GF-D8 (cell line): Measurements from ENCODE around the gene TMIGD1.
"Not testable (repeated sequence)": the region's sequence is repeated elsewhere in the genome, so short reads cannot be mapped to it uniquely, and the experiment has no call there.

Experiments
- DNase-seq: peaks from one replicate; lab custom pipeline; 2025; lab: John Stamatoyannopoulos, UW

The TMIGD1 gene

GRCh38 chr17:30358055-30358760, 24.4 kb upstream of the TMIGD1 start:
- DNase-seq, result no peak

GRCh38 chr17:30357476-30357875, 23.6 kb upstream of the TMIGD1 start:
- DNase-seq, result no peak

DNA sequence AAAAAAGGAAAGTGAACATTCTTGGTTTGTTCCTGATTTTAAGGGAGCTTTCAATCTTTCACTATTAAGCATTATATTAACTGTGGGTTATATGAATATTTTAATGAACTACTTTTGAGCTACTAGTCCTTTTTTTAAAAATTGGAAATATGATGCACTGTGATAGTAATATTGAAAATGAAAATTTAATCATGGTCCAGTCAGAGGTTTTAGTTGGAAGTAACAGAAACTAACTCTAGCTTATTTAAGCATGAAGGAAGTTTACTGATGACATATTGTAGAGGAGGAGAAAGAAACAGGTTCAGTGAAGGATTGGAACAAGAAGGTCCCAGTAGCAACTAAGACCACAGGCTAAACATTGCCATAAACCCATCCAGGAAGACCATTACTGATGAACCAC, 20.8 kb upstream of the TMIGD1 start:
- DNase-seq, result no peak

DNA sequence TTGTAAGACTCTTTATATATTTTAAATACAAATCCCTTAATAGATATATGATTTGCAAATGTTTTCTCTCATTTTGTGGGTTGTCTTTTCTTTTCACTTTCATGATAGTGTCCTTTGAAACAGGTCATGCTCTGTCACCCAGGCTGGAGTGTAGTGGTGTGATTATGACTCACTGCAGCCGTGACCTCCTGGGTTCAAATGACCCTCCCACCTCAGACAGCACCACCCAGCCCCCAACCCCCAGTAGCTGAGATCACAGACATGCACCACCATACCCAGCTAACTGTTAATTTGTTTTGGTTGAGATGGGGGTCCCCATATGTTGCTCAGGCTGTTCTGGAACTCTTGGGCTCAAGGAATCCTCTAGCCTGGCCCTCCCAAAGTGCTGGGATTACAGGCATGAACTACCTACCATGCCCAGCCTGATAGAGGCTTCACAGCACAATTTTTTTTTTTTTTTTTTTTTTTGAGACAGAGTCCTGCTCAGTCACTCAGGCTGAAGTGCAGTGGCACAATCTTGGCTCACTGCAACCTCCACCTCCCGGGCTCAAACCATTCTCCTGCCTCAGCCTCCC, 18.5 kb upstream of the TMIGD1 start:
- no peak for DNase-seq

GRCh38 chr17:30351735-30352134, 17.9 kb upstream of the TMIGD1 start:
- DNase-seq, result peak; percentile 18

- peak; percentile 33 for DNase-seq
Measured at GRCh38 chr17:30351263-30351662, 17.4 kb upstream of the TMIGD1 start.

DNA sequence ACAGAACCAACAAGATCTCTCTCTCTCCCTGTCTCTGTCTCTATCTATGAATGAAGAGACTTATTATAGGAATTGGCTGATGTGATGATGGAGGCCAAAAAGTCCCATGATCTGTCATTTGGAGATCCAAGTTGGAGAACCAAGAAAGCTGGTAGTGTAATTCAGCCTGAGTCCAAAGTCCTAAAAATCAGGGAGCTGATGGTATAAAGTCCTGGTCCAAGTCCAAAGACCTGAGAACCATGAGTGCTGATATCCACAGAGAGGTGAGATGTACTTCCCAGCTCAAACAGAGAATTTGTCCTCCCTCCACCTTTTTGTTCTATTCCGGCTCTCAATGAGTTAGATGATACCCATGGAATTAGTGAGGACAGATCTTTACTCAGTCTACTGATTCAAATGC, 15.4 kb upstream of the TMIGD1 start:
- no peak for DNase-seq

- no peak for DNase-seq
Measured at GRCh38 chr17:30347488-30347887, 13.6 kb upstream of the TMIGD1 start.

DNA sequence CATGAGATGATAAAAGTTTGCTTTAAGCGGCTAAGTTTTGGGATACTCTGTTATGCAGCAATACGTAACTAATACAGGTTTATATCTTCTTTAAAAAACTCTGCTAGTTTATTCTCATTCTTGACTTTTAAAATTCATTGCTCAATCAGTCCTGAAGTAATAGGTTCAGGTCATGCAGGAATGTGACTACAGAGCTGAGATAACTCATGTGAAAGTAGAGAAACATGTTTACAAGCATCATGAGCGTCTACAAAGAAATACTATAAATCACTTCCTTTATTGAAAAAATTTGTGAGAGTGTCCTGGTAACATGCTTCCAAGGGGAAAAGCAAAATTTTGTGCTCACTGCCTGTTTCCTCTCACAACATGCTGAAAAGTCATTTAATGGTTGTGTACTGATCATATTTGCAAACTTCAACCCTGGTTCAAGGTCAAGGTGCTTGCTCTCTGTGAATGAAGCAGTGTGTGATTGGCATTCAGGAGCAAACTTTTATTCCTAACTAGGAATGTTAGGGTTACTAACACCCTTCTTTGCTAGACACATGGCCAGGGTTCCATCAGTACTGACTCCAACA, 12.5 kb upstream of the TMIGD1 start:
- DNase-seq, result no peak

- DNase-seq, result no peak
Measured at GRCh38 chr17:30345527-30346075, 11.7 kb upstream of the TMIGD1 start.

GRCh38 chr17:30345089-30345433, 11.2 kb upstream of the TMIGD1 start:
- DNase-seq, result no peak

DNA sequence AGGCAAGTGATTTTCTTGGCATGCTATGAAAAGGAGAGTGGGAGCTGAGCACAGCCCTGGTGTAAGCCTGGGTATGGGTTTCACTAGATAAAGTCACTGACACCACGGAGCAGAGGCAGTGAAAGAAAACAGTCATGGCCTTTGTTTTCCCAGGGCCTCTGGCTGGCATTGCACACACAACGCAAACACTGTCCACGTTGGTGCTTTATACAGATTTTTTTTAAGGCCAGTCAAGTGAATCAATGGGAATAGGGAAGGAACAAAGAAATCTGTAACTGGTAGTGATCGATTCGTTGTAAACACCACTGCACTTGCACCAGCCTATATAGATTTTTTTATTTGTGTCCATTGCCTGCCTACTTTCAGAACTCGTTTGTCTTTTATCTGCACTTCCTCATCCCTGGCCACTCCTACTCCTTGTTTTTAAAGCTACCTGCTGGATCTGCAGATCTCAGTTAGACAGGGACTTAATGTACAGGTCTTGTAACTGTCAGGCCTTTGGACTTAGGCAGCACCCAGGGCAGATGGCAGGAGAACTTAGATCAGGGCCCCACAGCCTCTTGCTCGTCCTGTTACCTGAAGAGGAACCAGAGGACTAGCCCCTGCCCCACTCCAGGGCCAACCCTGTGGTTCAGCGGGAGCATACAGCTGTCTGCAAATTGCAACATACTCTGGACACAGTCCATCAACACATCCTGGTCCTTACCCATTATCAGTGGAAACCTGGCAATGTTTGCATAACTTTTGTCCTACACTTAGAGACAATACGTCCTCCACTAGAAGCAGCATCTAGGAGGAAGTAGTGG, 10.6 kb upstream of the TMIGD1 start:
- DNase-seq, result peak; percentile 85

GRCh38 chr17:30343796-30344195, 9.9 kb upstream of the TMIGD1 start:
- DNase-seq, result no peak

DNA sequence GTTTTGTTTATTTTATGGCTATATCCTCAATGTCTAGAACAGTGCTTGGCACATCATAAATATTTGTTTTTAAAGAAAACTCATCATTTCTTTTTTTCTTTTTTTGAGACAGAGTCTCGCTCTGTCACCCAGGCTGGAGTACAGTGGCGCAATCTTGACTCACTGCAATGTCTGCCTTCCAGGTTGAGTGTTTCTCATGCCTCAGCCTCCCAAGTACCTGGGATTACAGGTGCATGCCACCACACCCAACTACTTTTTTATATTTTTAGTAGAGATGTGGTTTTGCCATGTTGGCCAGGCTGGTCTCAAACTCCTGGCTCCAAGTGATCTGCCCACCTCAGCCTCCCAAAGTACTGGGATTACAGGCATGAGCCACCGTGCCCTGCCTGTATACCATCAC, 9.4 kb upstream of the TMIGD1 start:
- DNase-seq, result not testable (repeated sequence)

DNA sequence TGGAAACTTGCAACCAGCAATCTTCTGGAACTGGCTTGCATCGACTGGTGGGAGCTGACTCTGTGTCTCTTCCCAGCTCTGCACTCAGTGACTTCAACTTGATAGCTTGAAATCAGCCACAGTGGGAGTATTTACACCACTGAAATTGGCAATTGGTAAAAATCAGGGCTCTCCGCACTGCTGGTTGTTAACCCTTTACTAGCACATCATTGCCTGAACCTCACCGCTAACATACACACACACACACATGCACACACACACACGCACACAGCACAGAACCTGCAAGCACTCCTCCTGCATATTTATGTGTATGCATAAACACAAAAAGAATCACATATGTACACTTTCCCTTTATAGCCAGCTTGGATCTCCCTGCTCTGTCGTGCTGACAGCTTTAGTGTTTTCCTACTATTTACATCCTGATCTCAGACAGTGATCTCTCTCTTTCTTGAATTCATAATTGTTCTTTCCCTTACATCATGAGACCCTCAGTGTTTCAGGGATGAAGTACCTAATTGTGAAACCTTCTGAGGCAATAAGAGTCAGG, 7.9 kb upstream of the TMIGD1 start:
- no peak for DNase-seq

DNA sequence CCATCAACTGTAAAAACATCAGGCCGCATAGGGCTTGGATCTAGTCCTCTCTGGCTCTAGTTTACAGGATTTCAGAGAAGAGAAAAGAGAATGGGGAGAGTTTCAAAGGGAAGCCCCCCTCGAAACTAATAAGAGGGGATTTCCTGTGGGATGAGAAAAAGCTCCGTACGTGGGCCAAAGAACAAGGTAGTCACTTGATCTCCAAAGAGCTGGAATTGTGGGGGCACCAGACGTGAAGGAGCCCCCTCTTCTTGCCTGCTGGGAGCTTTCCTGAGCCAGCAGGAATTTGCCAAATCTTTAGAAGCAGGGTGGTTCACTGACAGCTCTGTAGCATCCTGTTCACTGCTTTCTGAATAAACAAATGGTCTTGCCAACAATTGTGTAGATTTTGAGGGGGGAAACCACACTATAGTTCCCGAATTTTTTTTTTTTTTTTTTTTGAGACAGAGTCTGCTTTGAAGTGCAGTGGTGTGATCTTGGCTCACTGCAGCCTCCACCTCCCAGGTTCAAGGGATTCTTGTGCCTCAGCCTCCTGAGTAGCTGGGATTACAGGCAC, 7.0 kb upstream of the TMIGD1 start:
- DNase-seq, result no peak

DNA sequence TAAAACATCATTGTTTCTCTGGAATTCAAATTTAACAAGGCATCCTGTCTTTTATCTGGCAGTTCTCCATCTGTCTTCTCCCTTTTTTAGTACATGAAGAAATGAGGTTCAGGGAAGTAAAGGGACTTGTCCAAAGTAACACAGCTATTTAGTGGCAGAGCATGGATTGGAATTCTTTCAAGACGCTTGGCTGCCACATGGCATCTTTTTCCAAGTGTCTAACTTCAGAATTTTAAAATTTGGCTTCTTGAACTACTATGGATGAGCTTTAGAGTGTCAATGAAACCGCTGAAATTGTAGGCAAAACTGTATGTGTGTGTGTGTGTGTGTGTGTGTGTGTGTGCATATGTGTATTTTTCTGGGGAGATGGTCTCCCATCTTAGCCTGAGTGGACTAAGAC, 5.2 kb upstream of the TMIGD1 start:
- no peak for DNase-seq

DNA sequence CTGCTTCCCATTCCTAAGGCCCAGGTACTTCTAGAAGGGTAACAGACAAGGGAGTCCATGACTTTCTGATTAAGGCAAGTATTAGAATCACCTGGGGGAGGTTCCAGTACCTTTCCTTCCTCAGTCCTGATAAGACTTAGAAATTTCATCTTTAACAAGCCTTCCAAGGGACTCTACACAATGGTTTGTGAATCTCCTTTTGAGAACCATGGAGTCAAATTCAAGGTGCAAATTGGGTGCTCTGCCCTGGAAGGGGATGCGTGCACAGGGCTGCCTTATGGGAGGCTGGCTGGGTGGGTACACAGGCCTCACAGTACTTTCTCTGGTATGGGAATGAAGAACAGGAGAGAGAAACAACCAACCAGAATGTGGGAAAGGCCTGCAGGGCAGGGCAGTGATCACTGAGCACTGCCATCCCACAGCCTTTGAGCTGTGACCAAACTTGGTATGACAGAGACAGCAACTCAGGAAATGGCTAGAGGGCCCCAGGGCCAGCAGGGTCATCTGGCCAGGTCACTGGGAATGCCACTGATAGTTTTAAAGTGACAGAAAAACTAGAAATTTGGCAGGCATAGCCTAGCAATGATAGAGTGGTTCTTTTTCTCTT, 3.6 kb upstream of the TMIGD1 start:
- DNase-seq, result no peak

DNA sequence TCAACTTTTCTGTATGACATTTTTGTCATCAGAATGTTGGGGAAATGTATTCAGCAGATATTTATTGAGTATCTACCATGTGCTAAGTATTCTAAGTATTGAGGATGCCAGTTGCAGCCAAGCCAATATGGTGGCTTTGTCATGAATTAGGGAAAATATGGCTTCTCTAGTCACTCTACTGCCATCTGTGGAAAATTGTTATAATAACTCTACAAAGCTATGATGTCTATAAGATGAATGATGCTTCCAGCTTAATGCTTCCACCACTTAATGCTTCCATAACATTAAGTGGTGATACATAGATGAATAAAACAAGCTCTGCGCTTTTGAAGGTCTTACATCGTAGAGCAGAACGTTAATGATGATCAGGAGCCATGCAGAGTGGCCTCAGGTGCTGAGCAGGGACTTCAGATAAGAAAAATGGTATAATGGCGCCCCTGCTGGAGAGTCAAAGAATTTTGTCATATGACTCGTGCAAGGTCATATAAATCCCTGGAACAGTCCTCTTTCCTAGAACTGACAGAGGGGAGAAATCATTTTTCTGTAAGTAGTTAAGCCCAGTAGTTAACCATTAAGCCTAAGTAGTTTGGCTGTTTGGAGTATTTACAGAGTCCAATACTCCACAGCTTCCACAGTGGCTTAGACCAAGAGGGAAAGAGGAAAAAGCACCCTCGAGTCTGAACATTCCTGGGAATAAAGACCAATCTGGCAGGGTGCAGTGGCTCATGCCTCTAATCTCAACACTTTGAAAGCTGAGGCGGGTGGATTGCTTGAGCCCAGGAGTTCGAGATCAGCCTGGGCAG, 2.7 kb upstream of the TMIGD1 start:
- DNase-seq, result peak; percentile 25

- DNase-seq, result no peak
Measured at GRCh38 chr17:30334421-30334820, 564 bp upstream of the TMIGD1 start.

GRCh38 chr17:30332057-30332542, 1.8 kb downstream of the TMIGD1 start:
- no peak for DNase-seq
